H9 (cell line): Measurements from ENCODE around the gene PPP1R27. TPM values are rescaled to one million over a fixed set of nuclear protein-coding genes. Genes with fewer than 3 reads are reported as not detected.

ENCODE experiments used
- DNase-seq: peaks from one replicate; pipeline ENCODE4 v3.0.0-alpha.2; 2017
- H2AFZ ChIP-seq: one replicate; pipeline ENCODE4 v1.6.1; 2013; ENCODE audit warnings: mild to moderate bottlenecking, low read length, control low read depth, moderate library complexity
- H2AK5ac ChIP-seq: 2 replicates; pipeline ENCODE4 v1.6.1; 2013; ENCODE audit warnings: low read length, control low read depth, mixed read lengths; ENCODE audit not compliant: insufficient read length
- H2BK120ac ChIP-seq: one replicate; pipeline ENCODE4 v1.6.1; 2013; ENCODE audit warnings: low read depth, mild to moderate bottlenecking, low read length, control low read depth, inconsistent platforms; ENCODE audit not compliant: poor library complexity, severe bottlenecking
- H2BK12ac ChIP-seq: 2 replicates; pipeline ENCODE4 v1.6.1; 2013; ENCODE audit warnings: low read length, control low read depth, mixed read lengths, low read depth; ENCODE audit not compliant: insufficient read length
- H2BK15ac ChIP-seq: 2 replicates; pipeline ENCODE4 v1.6.1; 2013; ENCODE audit warnings: low read depth, low read length, control low read depth
- H2BK20ac ChIP-seq: one replicate; pipeline ENCODE4 v1.6.1; 2013; ENCODE audit warnings: low read depth, mild to moderate bottlenecking, low read length, control low read depth, inconsistent platforms; ENCODE audit not compliant: poor library complexity, severe bottlenecking
- H2BK5ac ChIP-seq: 2 replicates; pipeline ENCODE4 v1.6.1; 2013; ENCODE audit warnings: low read length, control low read depth, mixed read lengths; ENCODE audit not compliant: insufficient read length
- H3K14ac ChIP-seq: 2 replicates; pipeline ENCODE4 v1.6.1; 2013; ENCODE audit warnings: low read length, control low read depth; ENCODE audit not compliant: insufficient read depth
- H3K18ac ChIP-seq: 2 replicates; pipeline ENCODE4 v1.6.1; 2013; ENCODE audit warnings: low read depth, mild to moderate bottlenecking, mixed read lengths, low read length, control low read depth; ENCODE audit not compliant: insufficient read length
- H3K23ac ChIP-seq: 2 replicates; pipeline ENCODE4 v1.6.1; 2013; ENCODE audit warnings: low read length, control low read depth, mixed read lengths, low read depth; ENCODE audit not compliant: insufficient read length
- H3K23me2 ChIP-seq: 2 replicates; pipeline ENCODE4 v1.6.1; 2013; ENCODE audit warnings: low read depth, mild to moderate bottlenecking, mixed read lengths, low read length, control low read depth; ENCODE audit not compliant: insufficient read length, poor library complexity, severe bottlenecking
- H3K27ac ChIP-seq: 2 replicates; pipeline ENCODE4 v1.5.1; 2013; ENCODE audit warnings: low read length, control low read depth, mixed read lengths, low read depth; ENCODE audit not compliant: insufficient read length
- H3K27me3 ChIP-seq: 2 replicates; pipeline ENCODE4 v1.6.1; 2013; ENCODE audit warnings: low read length, control low read depth, inconsistent platforms; ENCODE audit not compliant: insufficient read depth
- H3K4ac ChIP-seq: 2 replicates; pipeline ENCODE4 v1.6.1; 2013; ENCODE audit warnings: low read depth, mild to moderate bottlenecking, control low read depth, inconsistent platforms, low read length, moderate library complexity
- H3K4me1 ChIP-seq: 2 replicates; pipeline ENCODE4 v1.6.1; 2013; ENCODE audit warnings: low read length, control low read depth, inconsistent platforms; ENCODE audit not compliant: insufficient read depth
- H3K4me2 ChIP-seq: 2 replicates; pipeline ENCODE4 v1.6.1; 2013; ENCODE audit warnings: low read length, control low read depth, mixed read lengths; ENCODE audit not compliant: insufficient read length, insufficient read depth
- H3K56ac ChIP-seq: 2 replicates; pipeline ENCODE4 v1.6.1; 2013; ENCODE audit warnings: low read depth, mild to moderate bottlenecking, mixed read lengths, low read length, control low read depth; ENCODE audit not compliant: insufficient read length
- H3K79me1 ChIP-seq: 2 replicates; pipeline ENCODE4 v1.6.1; 2013; ENCODE audit warnings: low read depth, mild to moderate bottlenecking, moderate library complexity, low read length, control low read depth, inconsistent platforms; ENCODE audit not compliant: insufficient read depth, poor library complexity, severe bottlenecking
- H3K79me2 ChIP-seq: 2 replicates; pipeline ENCODE4 v1.6.1; 2013; ENCODE audit warnings: low read length, control low read depth, inconsistent platforms; ENCODE audit not compliant: insufficient read depth
- H3K9ac ChIP-seq: 2 replicates; pipeline ENCODE4 v1.6.1; 2013; ENCODE audit warnings: low read length, control low read depth, mixed read lengths; ENCODE audit not compliant: insufficient read length; ENCODE audit errors: extremely low read depth
- H3K9me3 ChIP-seq: one replicate; pipeline ENCODE4 v1.6.1; 2013; ENCODE audit warnings: low read depth, low read length, inconsistent platforms; ENCODE audit not compliant: control insufficient read depth
- H3T11ph ChIP-seq: one replicate; pipeline ENCODE4 v1.6.1; 2013; ENCODE audit warnings: mild to moderate bottlenecking, low read length, control low read depth, inconsistent platforms
- H4K20me1 ChIP-seq: one replicate; pipeline ENCODE4 v1.6.1; 2013; ENCODE audit not compliant: control insufficient read depth, insufficient read length, insufficient read depth
- H4K5ac ChIP-seq: 2 replicates; pipeline ENCODE4 v1.6.1; 2013; ENCODE audit warnings: low read depth, mild to moderate bottlenecking, mixed read lengths, low read length, control low read depth; ENCODE audit not compliant: insufficient read length
- H4K8ac ChIP-seq: replicated peaks from 2 replicates; pipeline ENCODE4 v1.6.1; 2013; ENCODE audit warnings: low read length, control low read depth, mixed read lengths, low read depth; ENCODE audit not compliant: insufficient read length
- H4K91ac ChIP-seq: 2 replicates; pipeline ENCODE4 v1.6.1; 2013; ENCODE audit warnings: low read depth, mild to moderate bottlenecking, moderate library complexity, mixed read lengths, low read length, control low read depth; ENCODE audit not compliant: insufficient read length
- H3K27ac Mint-ChIP-seq, 3 experiments: 2 replicates in 2 of 3; 3 replicates in 1 of 3; pipeline ENCODE4 v1.8.0; 2020 to 2021; ENCODE audit warnings: mixed read lengths in 3 of 3, mild to moderate bottlenecking in 1 of 3, moderate library complexity in 1 of 3
- H3K27me3 Mint-ChIP-seq: 2 replicates; pipeline ENCODE4 v1.8.0; 2021; ENCODE audit warnings: low read depth, mild to moderate bottlenecking, moderate library complexity, mixed read lengths
- H3K36me3 Mint-ChIP-seq, 3 experiments: 2 replicates in 2 of 3; 3 replicates in 1 of 3; pipeline ENCODE4 v1.8.0; 2020 to 2021; ENCODE audit warnings: low read depth in 3 of 3, mixed read lengths in 3 of 3; ENCODE audit not compliant: insufficient read depth in 1 of 3
- H3K4me1 Mint-ChIP-seq, 2 experiments: 2 replicates each; pipeline ENCODE4 v1.8.0; 2020; ENCODE audit warnings: mixed read lengths in 2 of 2
- H3K4me3 Mint-ChIP-seq, 2 experiments: 2 replicates in 1 of 2; 3 replicates in 1 of 2; pipeline ENCODE4 v1.8.0; 2020 to 2021; ENCODE audit warnings: mild to moderate bottlenecking in 2 of 2, mixed read lengths in 2 of 2, moderate library complexity in 1 of 2
- H3K9me3 Mint-ChIP-seq, 2 experiments: 2 replicates in 1 of 2; 3 replicates in 1 of 2; pipeline ENCODE4 v1.8.0; 2020; ENCODE audit warnings: mild to moderate bottlenecking in 2 of 2, mixed read lengths in 2 of 2, moderate library complexity in 1 of 2
- CTCF ChIP-seq: fragments of 200-600 bp; sonication (generic); conservative IDR thresholded peaks from 3 replicates; pipeline ENCODE4 v1.8.0; 2021; ENCODE audit warnings: antibody characterized with exemption, mild to moderate bottlenecking
- WGBS: extraction: QIAGEN DNeasy Blood & Tissue Kit; methylation state at CpG from one replicate; pipeline ENCODE4 v1.1.7; 2013; ENCODE audit warnings: missing lambda C conversion rate, low lambda C conversion rate, mixed read lengths; ENCODE audit not compliant: insufficient read length; ENCODE audit errors: extremely low coverage; 5-methylcytosine and 5-hydroxymethylcytosine counted together
- total RNA-seq: library from RNA; stranded (reverse); gene quantifications from 2 replicates; pipeline ENCODE4 v1.2.1, GENCODE V29; 2021

PPP1R27 gene
- total RNA-seq, 1 experiment from 2014 or later = 0.22 TPM

DNA sequence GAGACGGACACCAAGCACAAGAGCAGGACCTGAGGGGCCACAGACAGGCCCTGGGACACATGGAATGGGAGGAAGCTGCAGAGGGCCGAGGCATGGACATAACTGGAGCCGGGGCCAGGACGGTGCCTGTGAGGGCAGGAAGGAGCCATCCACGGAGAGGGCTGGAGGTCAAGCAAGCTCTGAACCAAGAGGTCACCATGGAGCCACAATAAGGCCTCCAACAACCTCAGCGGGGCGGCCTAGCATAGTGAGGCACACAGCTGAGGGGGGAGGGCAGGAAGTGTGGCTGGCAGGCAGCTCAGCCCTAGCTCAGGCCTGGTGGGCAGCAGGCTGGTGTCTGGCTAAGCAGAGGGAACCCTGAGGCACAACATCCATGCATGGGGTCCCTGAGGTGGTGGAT, 6.2 kb downstream of the PPP1R27 start:
- Histone ChIP-seq H3K56ac (no peak overlapping the region), H2AK5ac (no peak overlapping the region), H4K20me1 (no peaks in the 10 kb centered on the region), H3K27me3 (no peaks in the 10 kb centered on the region), H3K23me2 (peaks cover 9% of the 10 kb centered on the region), H3K9ac (no peak overlapping the region), H3K14ac (peak overlapping the region; percentile 61; the same call in 1 of the 2 replicates), H3K23ac (no peak overlapping the region), H4K5ac (no peak overlapping the region), H3K27ac (no peak overlapping the region), H3K4ac (no peak overlapping the region), H2BK120ac (no peak overlapping the region), H2BK20ac (no peak overlapping the region), H3T11ph (no peak overlapping the region), H3K9me3 (no peaks in the 10 kb centered on the region), H3K79me1 (peaks cover 10% of the 10 kb centered on the region), H3K4me1 (peaks cover 3% of the 10 kb centered on the region; the same call in 1 of the 2 replicates), H4K91ac (no peak overlapping the region), H4K8ac (no peak overlapping the region), H3K18ac (no peak overlapping the region), H2BK12ac (no peak overlapping the region), H2BK15ac (no peak overlapping the region), H3K79me2 (peaks cover 6% of the 10 kb centered on the region; the same call in 1 of the 2 replicates), H2BK5ac (no peak overlapping the region), H2AFZ (no peak overlapping the region), H3K4me2 (no peak overlapping the region)
- Mint-ChIP-seq H3K4me1 (peaks cover 22 to 23% of the 10 kb centered on the region in 2 experiments), H3K4me3 (peak overlapping the region in 1 of 2 experiments; percentile 44; a peak in 1 of 5 replicates), H3K27me3 (no peaks in the 10 kb centered on the region; the same call in 1 of the 2 replicates), H3K9me3 (no peaks in the 10 kb centered on the region), H3K36me3 (peaks cover 0 to 1% (median 1%) of the 10 kb centered on the region in 3 experiments; a peak in 5 of 7 replicates), H3K27ac (peak overlapping the region; percentile 29 to 91 (median 34); a peak in 5 of 7 replicates)
- no CpG with 5 or more reads among the region's 7 CpGs for WGBS
- no peak for DNase-seq
- TF ChIP-seq CTCF = no peak
